COR-L47 (cell line): ENCODE data around the gene UBASH3B.

ENCODE experiments used
- DNase-seq: peaks from one replicate; lab custom pipeline; 2025; lab: John Stamatoyannopoulos, UW

UBASH3B gene

GRCh38 chr11:122755409-122755808, 99.9 kb downstream of the UBASH3B start:
- no peak for DNase-seq

DNA sequence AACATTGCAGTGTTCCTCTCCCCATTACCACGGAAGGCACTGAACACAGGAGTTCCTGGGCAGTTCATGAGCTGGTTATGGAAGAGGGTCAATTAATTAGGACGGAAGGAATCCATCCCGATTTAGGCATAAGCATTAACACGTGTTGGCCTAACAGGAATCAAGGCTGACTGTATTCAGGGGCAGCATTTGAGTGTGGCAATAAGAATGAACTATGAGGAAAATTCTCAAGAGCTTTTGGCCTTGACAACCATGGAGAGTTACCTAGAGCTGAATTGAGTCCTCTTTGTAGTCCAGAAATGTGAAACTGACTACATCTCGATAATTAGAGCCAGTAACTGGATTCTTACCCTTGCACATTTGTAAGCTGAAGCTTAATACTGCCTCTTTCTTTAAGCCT, 100.4 kb downstream of the UBASH3B start:
- no peak for DNase-seq

GRCh38 chr11:122756417-122756816, 100.9 kb downstream of the UBASH3B start:
- no peak for DNase-seq

GRCh38 chr11:122757201-122757600, 101.7 kb downstream of the UBASH3B start:
- DNase-seq: no peak

- DNase-seq: no peak
Observed at GRCh38 chr11:122758339-122758738, 102.8 kb downstream of the UBASH3B start.

- DNase-seq: peak; percentile 30
Observed at GRCh38 chr11:122758974-122759373, 103.5 kb downstream of the UBASH3B start.

DNA sequence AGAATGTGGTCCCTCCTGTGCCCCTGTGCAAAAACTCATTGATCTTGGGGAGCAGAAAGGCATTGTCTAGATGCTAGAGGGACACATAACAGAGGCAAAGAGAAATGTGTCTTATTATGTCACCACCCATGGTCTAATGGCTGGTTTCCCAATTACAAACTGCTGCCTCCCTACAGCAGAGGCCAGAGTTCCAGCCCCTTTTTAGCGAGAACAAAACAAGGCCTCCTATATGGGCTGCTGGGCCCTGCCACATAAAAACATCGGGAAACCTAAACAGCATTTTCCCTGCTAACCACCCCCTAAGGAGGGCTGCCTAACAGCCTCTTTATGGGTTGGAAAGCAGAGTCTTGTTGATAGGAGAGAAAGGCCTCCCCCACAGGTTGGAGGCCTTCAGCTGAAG, 107.6 kb downstream of the UBASH3B start:
- no peak for DNase-seq

GRCh38 chr11:122764371-122765090, 109.0 kb downstream of the UBASH3B start:
- DNase-seq: no peak

DNA sequence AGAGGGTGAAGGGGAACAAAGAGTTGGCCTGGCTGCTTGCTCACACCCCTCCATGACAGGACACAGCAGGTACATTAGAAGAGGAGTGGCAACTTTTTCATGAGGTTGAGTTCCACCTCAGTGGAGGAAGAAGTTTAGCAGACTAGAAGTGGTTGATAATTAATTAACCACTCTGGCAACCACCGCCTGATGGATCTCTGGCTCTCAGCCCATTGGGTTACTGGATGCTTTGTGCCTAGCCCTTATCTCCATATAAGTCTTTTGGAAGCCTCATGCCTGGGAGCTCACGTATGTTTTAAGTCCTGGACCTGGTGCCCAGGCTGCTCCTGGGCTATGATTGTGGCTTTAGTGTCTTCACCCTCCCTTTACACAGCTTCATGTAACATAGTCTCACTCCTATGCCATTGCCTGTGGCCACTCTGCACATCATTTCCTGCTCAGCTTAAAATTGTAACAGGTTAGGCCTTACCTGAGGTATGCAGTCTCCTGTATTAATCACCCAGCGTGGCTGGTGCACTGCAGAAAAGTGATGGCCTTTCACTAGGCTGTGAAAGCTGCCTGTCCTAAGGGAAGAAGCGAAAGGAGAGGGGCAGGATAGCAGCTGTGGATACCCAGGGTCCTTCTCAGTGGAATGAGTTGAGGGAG, 110.1 kb downstream of the UBASH3B start:
- no peak for DNase-seq

- no peak for DNase-seq
Observed at GRCh38 chr11:122769126-122769780, 113.7 kb downstream of the UBASH3B start.

DNA sequence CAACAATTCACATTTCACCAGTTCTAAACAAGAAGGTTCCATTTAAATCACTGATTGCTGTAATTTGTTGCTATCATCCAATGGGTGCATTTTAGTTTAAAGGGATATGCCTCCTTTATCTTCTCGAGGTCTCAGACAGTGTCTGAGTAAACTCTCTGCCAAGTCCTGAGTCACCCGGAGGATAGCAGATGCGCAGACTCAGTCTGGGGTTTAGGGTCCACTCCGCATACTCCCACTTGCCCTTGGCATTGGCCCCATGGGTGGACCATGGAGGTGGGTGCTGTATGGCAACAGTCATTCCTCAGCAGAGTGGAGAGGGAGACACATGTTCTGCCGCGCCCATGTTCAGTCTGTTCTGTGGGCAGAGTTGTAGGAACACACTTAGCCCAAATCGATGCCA, 117.4 kb downstream of the UBASH3B start:
- no peak for DNase-seq

DNA sequence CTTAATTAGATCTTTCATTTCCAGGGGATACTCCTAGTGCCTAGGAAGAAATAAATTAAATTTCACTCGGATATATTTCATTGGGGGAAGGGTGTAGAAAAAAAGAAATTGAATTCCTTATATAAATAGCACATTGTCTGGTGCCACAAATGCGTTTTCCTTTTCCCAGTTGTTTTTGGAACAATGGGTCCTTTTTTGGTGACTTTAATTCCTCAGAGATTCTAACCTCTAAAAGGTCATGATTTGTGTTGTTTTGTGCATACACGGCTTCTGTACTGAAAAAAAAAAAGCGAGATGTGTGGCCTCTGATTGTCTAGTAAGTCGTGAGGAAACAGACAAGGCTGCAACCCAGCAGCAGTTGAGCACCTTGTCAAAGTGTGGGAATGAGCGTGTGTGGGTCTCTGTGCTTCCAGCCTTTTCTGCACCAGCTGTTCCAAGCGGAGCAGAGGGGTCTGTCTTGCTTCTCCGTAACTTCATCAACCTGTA, 118.3 kb downstream of the UBASH3B start:
- DNase-seq: no peak

- DNase-seq: no peak
Observed at GRCh38 chr11:122775675-122776271, 120.3 kb downstream of the UBASH3B start.

DNA sequence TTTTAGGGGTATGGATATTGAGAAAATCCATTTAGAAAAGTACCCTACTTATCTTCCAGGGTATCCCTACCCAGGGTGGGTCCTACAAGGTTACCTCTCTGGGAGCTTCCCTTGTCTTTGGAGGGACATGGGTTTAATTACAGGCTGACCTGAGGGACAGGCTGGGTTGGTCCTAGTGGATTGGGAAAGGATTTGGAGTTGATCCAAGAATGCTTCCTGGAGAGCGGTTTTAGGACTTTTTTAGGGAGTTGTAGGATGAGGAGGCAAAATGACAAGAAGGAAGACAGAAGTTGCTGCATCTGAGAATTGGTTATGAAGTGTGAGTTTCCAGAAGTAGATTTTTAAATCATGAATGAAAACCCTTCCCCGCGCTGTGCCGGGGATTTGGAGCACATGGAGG, 121.0 kb downstream of the UBASH3B start:
- no peak for DNase-seq

- no peak for DNase-seq
Observed at GRCh38 chr11:122777343-122777742, 121.8 kb downstream of the UBASH3B start.

DNA sequence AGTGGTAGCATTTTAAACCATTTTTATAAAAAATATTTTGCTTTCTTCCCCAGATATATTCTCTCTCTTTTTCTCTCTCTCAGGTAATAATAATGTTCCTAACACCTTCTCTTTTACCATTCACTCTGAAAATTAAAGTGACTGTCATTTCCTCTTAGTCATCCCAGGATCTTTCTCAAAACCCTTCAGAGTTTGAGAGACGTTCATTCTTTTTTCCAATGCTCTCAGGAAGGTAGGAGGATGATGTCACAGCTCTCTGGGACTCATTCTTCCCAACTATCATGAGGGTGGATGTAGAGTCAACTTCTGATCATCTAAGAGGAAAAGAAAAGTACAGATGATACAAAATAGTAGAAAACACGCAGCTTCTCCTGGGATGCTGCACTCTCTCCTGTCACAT, 122.6 kb downstream of the UBASH3B start:
- DNase-seq: no peak

DNA sequence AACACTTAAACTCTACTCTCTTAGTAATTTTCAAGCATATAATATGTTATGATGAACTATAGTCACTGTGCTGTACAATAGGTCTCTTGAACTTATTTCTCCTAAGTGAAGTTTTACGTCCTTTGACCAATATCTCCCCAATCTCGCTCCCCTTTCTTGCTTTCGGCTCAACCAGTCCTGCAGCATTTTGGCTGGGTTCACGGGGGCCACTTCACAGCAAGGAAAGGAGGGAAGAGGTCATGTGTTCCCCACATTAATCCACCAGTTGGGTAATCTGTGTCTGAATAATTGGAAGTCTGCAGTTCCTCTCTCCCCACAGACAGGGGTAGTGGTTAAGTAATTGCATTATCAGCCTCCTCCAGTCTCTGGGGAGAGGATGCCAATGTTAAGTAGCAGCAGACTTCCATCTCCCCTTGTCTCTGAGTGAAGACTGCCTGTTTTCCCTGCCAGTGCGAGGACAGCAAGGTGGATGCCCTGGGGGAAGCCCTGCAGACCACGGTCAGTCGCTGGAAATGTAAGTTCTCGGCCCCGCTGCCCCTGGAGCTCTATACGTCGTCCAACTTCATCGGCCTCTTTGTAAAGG, 123.6 kb downstream of the UBASH3B start:
- no peak for DNase-seq

DNA sequence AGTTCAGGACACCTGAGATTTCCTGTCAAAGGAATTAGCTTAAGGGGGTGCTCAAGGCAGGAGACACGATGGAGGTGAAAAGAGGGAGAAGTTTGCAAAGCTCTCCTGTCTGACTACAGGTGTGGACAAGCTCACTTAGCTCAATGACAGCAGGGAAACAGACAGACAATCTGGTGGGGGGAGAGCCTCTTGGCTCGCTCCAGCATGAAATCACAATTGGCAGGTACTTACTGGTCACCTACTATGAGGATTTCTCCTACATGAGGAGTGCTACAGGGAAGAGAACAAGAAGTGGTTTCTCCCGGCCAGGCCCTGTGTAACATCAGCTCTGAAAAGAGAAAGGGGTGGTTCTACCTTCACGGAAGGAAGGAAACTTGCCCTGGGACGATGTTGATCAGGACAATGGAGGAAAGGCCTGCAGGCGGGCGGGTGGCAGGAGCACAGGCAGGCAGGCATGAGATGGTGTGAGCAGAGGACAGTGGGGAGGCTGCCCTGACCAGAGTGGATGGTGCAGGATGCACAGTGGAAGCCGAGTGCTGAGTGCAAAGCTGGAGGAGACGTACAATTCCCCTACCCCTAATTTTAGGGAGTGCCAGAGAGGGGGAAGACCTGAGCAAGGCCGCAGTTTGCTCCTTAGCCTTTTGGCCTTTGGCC, 124.9 kb downstream of the UBASH3B start:
- DNase-seq: no peak

DNA sequence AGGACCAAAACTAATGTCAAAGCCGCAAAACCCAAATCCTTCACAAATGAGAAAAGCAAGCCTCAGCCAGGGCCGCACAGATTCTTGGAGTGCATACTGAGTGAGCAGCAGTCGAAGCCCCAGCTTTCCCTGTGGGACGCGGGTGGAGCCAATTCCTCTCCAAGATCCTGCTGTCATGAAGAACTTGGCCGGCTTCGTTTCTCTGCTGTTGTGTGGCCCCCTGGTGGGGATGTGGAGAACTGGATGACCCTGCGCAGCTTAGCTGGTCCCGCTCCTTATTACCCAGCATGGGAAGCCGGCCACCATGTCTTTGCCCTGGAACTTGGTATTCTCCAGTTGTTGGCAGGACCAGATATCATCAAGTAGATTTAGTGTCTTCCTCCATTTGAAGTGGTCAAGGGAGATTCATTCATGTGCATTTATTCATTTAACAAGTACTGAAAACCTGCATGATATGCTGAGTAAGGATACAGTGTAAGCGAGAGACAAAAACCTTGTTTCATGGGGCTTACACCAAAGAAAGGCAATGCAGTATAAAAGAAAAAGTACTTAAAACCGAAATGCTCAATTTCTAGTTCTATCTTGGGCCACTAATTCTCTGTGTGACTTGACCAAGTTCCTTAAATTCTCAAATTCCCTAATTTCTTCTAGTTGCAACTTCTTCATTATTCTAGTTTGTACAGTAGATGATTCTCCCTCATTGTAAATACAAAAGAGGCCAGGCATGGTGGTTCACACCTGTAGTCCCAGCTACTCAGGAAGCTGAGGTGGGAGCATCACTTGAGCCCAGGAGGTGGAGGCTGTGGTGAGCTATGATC, 126.1 kb downstream of the UBASH3B start:
- peak; percentile 82 for DNase-seq

DNA sequence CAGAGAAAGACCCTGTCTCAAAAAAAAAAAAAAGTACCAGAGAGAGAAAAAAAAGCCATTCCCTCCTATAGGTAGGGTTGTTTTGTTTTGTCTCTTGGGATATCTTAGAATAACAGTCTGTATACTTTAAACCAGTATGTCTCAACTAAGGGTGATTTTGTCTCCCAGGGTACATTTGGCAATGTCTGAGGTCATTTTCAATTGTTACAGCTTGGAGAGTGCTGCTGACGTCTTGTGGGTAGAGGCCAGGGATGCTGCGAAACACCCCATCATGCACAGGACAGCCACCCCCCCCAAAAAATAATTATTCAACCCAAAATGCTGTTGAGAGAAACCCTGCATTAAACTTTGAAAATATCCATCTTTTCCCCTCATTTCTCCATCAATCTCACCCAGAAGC, 126.7 kb downstream of the UBASH3B start:
- no peak for DNase-seq
